Measurements from ENCODE around the gene SHROOM3.

The SHROOM3 gene

DNA sequence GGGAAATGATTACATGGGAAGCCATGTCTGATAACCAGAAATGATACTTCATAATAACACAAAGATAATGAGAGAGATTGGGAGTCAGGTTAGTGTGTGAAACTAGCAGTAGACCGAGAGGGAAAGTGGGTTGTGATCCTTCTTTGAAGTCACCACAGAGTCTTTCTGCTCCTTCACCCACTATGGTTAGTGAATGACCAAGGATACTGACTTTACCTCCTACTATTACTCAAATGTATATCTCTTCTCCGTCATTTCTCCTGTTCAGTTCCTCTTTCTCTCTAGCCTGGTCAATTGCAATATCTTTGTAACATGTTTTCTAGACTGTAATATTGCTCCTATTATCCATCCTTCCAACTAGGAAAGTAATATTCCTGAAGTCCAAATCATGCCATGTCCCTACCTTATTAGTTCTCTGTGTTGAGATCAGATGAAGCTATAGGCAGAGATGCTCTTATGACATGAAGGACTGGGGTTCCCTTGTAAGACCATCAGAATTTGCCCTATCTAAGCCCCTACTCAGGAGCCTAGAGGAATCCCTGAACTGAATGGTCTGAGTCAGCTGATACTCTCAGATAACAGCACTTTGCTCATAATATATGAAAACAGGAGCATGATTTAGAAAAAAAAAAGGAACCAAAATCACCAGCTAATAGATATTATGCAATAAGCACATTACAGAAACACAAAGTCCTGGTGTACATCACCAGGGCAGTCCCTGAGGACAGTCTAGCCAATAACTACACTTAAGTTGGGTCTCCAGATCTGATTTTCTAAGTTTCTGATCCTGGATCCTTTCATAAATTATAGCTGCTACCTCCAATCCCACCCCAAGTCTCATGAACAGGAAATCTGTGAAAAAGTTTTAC lies 81.2 kb downstream of the SHROOM3 start:
- POLR2A ChIA-PET: interaction anchor here (0.6 kb wide), 1 partner anchor 236 kb away, joined by 5 read pairs; no protein-coding TSS in a partner anchor
- CTCF ChIA-PET: interaction anchor here (0.9 to 1.5 kb wide), 5 partner anchors 29 to 842 kb away, joined by 3 read pairs; no protein-coding TSS in a partner anchor
- Histone ChIP-seq H3K4me1 (ENCODE audit: control extremely low read depth in 1 of 4, control insufficient read depth in 4 of 4, insufficient read depth in 4 of 4, low read length in 3 of 4) (peaks cover 0 to 10% (median 0%) of the 10 kb centered on the region in 4 experiments), H3K36me3 (ENCODE audit: control insufficient read depth in 4 of 4, insufficient read depth in 4 of 4, low read length in 3 of 4) (no peaks in the 10 kb centered on the region), H3K4me3 (ENCODE audit: control insufficient read depth in 1 of 7, extremely low read depth in 1 of 7, insufficient read depth in 4 of 7, low read depth in 2 of 7, low read length in 6 of 7) (no peak overlapping the region), H3K9me3 (ENCODE audit: control extremely low read depth in 1 of 5, control insufficient read depth in 4 of 5, insufficient read depth in 2 of 5, low read depth in 1 of 5, low read length in 4 of 5) (no peaks in the 10 kb centered on the region), H3K27me3 (replicated peaks in 2 of 5; ENCODE audit: control insufficient read depth in 4 of 5, insufficient read depth in 5 of 5, low read length in 4 of 5) (no peaks in the 10 kb centered on the region), H3K27ac (ENCODE audit: insufficient read depth in 1 of 2, low read depth in 1 of 2, low read length in 2 of 2, poor library complexity in 1 of 2, severe bottlenecking in 2 of 2) (no peak overlapping the region)
- peak in 2 of 3 donors; percentile 10 to 14 for DNase-seq
- WGBS (ENCODE audit: insufficient coverage): 75% methylated on average over 1 of the region's 2 CpGs

- Histone ChIP-seq H3K9me3 (ENCODE audit: control extremely low read depth in 1 of 5, control insufficient read depth in 4 of 5, insufficient read depth in 2 of 5, low read depth in 1 of 5, low read length in 4 of 5) (no peaks in the 10 kb centered on the region), H3K4me3 (ENCODE audit: control insufficient read depth in 1 of 7, extremely low read depth in 1 of 7, insufficient read depth in 4 of 7, low read depth in 2 of 7, low read length in 6 of 7) (no peak overlapping the region), H3K36me3 (ENCODE audit: control insufficient read depth in 4 of 4, insufficient read depth in 4 of 4, low read length in 3 of 4) (no peaks in the 10 kb centered on the region), H3K4me1 (ENCODE audit: control extremely low read depth in 1 of 4, control insufficient read depth in 4 of 4, insufficient read depth in 4 of 4, low read length in 3 of 4) (peaks cover 0 to 5% (median 0%) of the 10 kb centered on the region in 4 experiments), H3K27me3 (replicated peaks in 2 of 5; ENCODE audit: control insufficient read depth in 4 of 5, insufficient read depth in 5 of 5, low read length in 4 of 5) (no peaks in the 10 kb centered on the region), H3K27ac (ENCODE audit: insufficient read depth in 1 of 2, low read depth in 1 of 2, low read length in 2 of 2, poor library complexity in 1 of 2, severe bottlenecking in 2 of 2) (no peak overlapping the region)
- peak in 1 of 3 donors; percentile 25 for DNase-seq
- CTCF ChIA-PET: interaction anchor here (0.9 kb wide), 1 partner anchor 229 kb away, joined by 3 read pairs; no protein-coding TSS in a partner anchor
- POLR2A ChIA-PET: no interaction called here
- WGBS (ENCODE audit: insufficient coverage): no CpG with 5 or more reads among the region's 1 CpG
Measured at GRCh38 chr4:76518241-76518640, 83.2 kb downstream of the SHROOM3 start.

- CTCF ChIA-PET: no interaction called here
- H3K4me1 ChIP-seq (ENCODE audit: control extremely low read depth in 1 of 4, control insufficient read depth in 4 of 4, insufficient read depth in 4 of 4, low read length in 3 of 4): peaks cover 0 to 4% (median 0%) of the 10 kb centered on the region in 4 experiments
- no peaks in the 10 kb centered on the region for H3K36me3 ChIP-seq (ENCODE audit: control insufficient read depth in 4 of 4, insufficient read depth in 4 of 4, low read length in 3 of 4)
- 100% methylated on average over 5 of the region's 6 CpGs for WGBS (ENCODE audit: insufficient coverage)
- H3K9me3 ChIP-seq (ENCODE audit: control extremely low read depth in 1 of 5, control insufficient read depth in 4 of 5, insufficient read depth in 2 of 5, low read depth in 1 of 5, low read length in 4 of 5): peaks cover 0 to 1% (median 0%) of the 10 kb centered on the region in 5 experiments
- H3K27ac ChIP-seq (ENCODE audit: insufficient read depth in 1 of 2, low read depth in 1 of 2, low read length in 2 of 2, poor library complexity in 1 of 2, severe bottlenecking in 2 of 2): no peak overlapping the region
- POLR2A ChIA-PET: no interaction called here
- H3K27me3 ChIP-seq (replicated peaks in 2 of 5; ENCODE audit: control insufficient read depth in 4 of 5, insufficient read depth in 5 of 5, low read length in 4 of 5): no peaks in the 10 kb centered on the region
- no peak overlapping the region for H3K4me3 ChIP-seq (ENCODE audit: control insufficient read depth in 1 of 7, extremely low read depth in 1 of 7, insufficient read depth in 4 of 7, low read depth in 2 of 7, low read length in 6 of 7)
- DNase-seq: no peak
Measured at GRCh38 chr4:76523593-76523992, 88.6 kb downstream of the SHROOM3 start.

DNA sequence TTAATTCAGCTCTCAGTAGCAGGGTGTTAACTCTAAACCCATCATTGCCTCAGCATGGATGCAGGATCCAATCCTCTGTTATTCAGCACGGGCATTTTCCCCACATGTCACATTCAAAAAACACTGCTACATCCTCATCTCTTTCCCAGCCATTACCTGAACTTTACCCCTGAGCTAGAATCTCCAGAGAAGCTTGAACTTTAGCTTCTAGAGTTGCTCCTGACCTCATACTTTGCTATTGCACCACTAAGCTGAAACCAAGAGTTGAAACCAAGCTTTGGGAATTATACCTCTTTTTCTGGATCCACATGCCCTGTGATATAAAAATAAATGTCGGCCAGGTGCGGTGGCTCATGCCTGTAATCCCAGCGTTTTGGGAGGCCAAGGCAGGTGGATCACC lies 90.7 kb downstream of the SHROOM3 start:
- no peak overlapping the region for H3K4me3 ChIP-seq (ENCODE audit: control insufficient read depth in 1 of 7, extremely low read depth in 1 of 7, insufficient read depth in 4 of 7, low read depth in 2 of 7, low read length in 6 of 7)
- peaks cover 0 to 1% (median 0%) of the 10 kb centered on the region in 5 experiments for H3K9me3 ChIP-seq (ENCODE audit: control extremely low read depth in 1 of 5, control insufficient read depth in 4 of 5, insufficient read depth in 2 of 5, low read depth in 1 of 5, low read length in 4 of 5)
- POLR2A ChIA-PET: no interaction called here
- H3K4me1 ChIP-seq (ENCODE audit: control extremely low read depth in 1 of 4, control insufficient read depth in 4 of 4, insufficient read depth in 4 of 4, low read length in 3 of 4): peaks cover 0 to 4% (median 0%) of the 10 kb centered on the region in 4 experiments
- H3K27ac ChIP-seq (ENCODE audit: insufficient read depth in 1 of 2, low read depth in 1 of 2, low read length in 2 of 2, poor library complexity in 1 of 2, severe bottlenecking in 2 of 2): no peak overlapping the region
- no peaks in the 10 kb centered on the region for H3K27me3 ChIP-seq (replicated peaks in 2 of 5; ENCODE audit: control insufficient read depth in 4 of 5, insufficient read depth in 5 of 5, low read length in 4 of 5)
- CTCF ChIA-PET: no interaction called here
- H3K36me3 ChIP-seq (ENCODE audit: control insufficient read depth in 4 of 4, insufficient read depth in 4 of 4, low read length in 3 of 4): no peaks in the 10 kb centered on the region
- 87% methylated on average over 3 of the region's 4 CpGs for WGBS (ENCODE audit: insufficient coverage)
- no peak for DNase-seq

DNA sequence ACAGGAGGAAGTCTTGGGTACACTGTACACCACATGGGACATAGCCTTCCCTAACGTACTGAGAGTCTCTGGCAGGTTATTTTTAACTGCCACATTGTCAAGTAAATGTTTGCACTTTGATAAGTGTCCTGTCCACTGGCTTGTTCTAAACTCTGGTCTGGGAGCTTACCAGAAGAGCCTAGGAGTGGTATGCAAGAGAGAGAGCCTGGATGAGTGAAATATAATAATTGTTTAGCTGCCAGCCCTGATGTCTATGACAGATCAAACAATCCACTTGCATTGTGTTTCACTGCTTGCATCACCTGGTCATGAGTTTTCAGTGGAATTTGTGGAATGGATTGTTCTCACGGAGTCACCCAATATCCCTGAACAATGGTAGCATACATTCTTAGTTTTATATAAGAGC lies 91.6 kb downstream of the SHROOM3 start:
- Histone ChIP-seq H3K27ac (ENCODE audit: insufficient read depth in 1 of 2, low read depth in 1 of 2, low read length in 2 of 2, poor library complexity in 1 of 2, severe bottlenecking in 2 of 2) (no peak overlapping the region), H3K4me1 (ENCODE audit: control extremely low read depth in 1 of 4, control insufficient read depth in 4 of 4, insufficient read depth in 4 of 4, low read length in 3 of 4) (peaks cover 0 to 4% (median 0%) of the 10 kb centered on the region in 4 experiments), H3K27me3 (replicated peaks in 2 of 5; ENCODE audit: control insufficient read depth in 4 of 5, insufficient read depth in 5 of 5, low read length in 4 of 5) (no peaks in the 10 kb centered on the region), H3K4me3 (ENCODE audit: control insufficient read depth in 1 of 7, extremely low read depth in 1 of 7, insufficient read depth in 4 of 7, low read depth in 2 of 7, low read length in 6 of 7) (no peak overlapping the region), H3K36me3 (ENCODE audit: control insufficient read depth in 4 of 4, insufficient read depth in 4 of 4, low read length in 3 of 4) (no peaks in the 10 kb centered on the region), H3K9me3 (ENCODE audit: control extremely low read depth in 1 of 5, control insufficient read depth in 4 of 5, insufficient read depth in 2 of 5, low read depth in 1 of 5, low read length in 4 of 5) (peaks cover 0 to 1% (median 0%) of the 10 kb centered on the region in 5 experiments)
- ChIA-PET CTCF (no interaction called here), POLR2A (interaction anchor here (0.5 kb wide), 1 partner anchor 195 kb away, joined by 3 read pairs; no protein-coding TSS in a partner anchor)
- no peak for DNase-seq
- WGBS (ENCODE audit: insufficient coverage): 0% methylated on average over 1 of the region's 2 CpGs

- Histone ChIP-seq H3K27me3 (replicated peaks in 2 of 5; ENCODE audit: control insufficient read depth in 4 of 5, insufficient read depth in 5 of 5, low read length in 4 of 5) (no peaks in the 10 kb centered on the region), H3K9me3 (ENCODE audit: control extremely low read depth in 1 of 5, control insufficient read depth in 4 of 5, insufficient read depth in 2 of 5, low read depth in 1 of 5, low read length in 4 of 5) (peaks cover 0 to 1% (median 0%) of the 10 kb centered on the region in 5 experiments), H3K27ac (ENCODE audit: insufficient read depth in 1 of 2, low read depth in 1 of 2, low read length in 2 of 2, poor library complexity in 1 of 2, severe bottlenecking in 2 of 2) (no peak overlapping the region), H3K36me3 (ENCODE audit: control insufficient read depth in 4 of 4, insufficient read depth in 4 of 4, low read length in 3 of 4) (no peaks in the 10 kb centered on the region), H3K4me3 (ENCODE audit: control insufficient read depth in 1 of 7, extremely low read depth in 1 of 7, insufficient read depth in 4 of 7, low read depth in 2 of 7, low read length in 6 of 7) (no peak overlapping the region), H3K4me1 (ENCODE audit: control extremely low read depth in 1 of 4, control insufficient read depth in 4 of 4, insufficient read depth in 4 of 4, low read length in 3 of 4) (peaks cover 0 to 4% (median 0%) of the 10 kb centered on the region in 4 experiments)
- 96% methylated on average over 3 of the region's 5 CpGs for WGBS (ENCODE audit: insufficient coverage)
- DNase-seq: no peak
- CTCF ChIA-PET: no interaction called here
- POLR2A ChIA-PET: no interaction called here
Measured at GRCh38 chr4:76527666-76528065, 92.6 kb downstream of the SHROOM3 start.

GRCh38 chr4:76531597-76531996 lies 96.6 kb downstream of the SHROOM3 start:
- Histone ChIP-seq H3K36me3 (ENCODE audit: control insufficient read depth in 4 of 4, insufficient read depth in 4 of 4, low read length in 3 of 4) (no peaks in the 10 kb centered on the region), H3K9me3 (ENCODE audit: control extremely low read depth in 1 of 5, control insufficient read depth in 4 of 5, insufficient read depth in 2 of 5, low read depth in 1 of 5, low read length in 4 of 5) (no peaks in the 10 kb centered on the region), H3K27me3 (replicated peaks in 2 of 5; ENCODE audit: control insufficient read depth in 4 of 5, insufficient read depth in 5 of 5, low read length in 4 of 5) (no peaks in the 10 kb centered on the region), H3K4me1 (ENCODE audit: control extremely low read depth in 1 of 4, control insufficient read depth in 4 of 4, insufficient read depth in 4 of 4, low read length in 3 of 4) (peaks cover 0 to 1% (median 0%) of the 10 kb centered on the region in 4 experiments), H3K4me3 (ENCODE audit: control insufficient read depth in 1 of 7, extremely low read depth in 1 of 7, insufficient read depth in 4 of 7, low read depth in 2 of 7, low read length in 6 of 7) (no peak overlapping the region), H3K27ac (ENCODE audit: insufficient read depth in 1 of 2, low read depth in 1 of 2, low read length in 2 of 2, poor library complexity in 1 of 2, severe bottlenecking in 2 of 2) (no peak overlapping the region)
- no peak for DNase-seq
- CTCF ChIA-PET: interaction anchor here (1.7 kb wide), 1 partner anchor 21 kb away, joined by 3 read pairs; no protein-coding TSS in a partner anchor
- WGBS (ENCODE audit: insufficient coverage): 100% methylated on average over 1 of the region's 2 CpGs
- POLR2A ChIA-PET: no interaction called here
